A549 (cell line): ENCODE results near the gene POLK. TPM values are rescaled to one million over a fixed set of nuclear protein-coding genes. Genes with fewer than 3 reads are reported as not detected.

Experiments
- ATAC-seq, 2 experiments: fragments of 200-7000 bp in 1 of 2; fragments of >200 bp in 1 of 2; cut with Nextera tagmentation in 1 of 2; cut with Tn5 transposase in 1 of 2; 3 replicates each; pipeline versions ENCODE4 v1.8.0 to v1.9.1; 2018 to 2020; ENCODE audit warnings: mild to moderate bottlenecking in 1 of 2, moderate library complexity in 1 of 2
- CTCF ChIA-PET: fragments of 300-600 bp; sonication (Branson Sonifier 250); formaldehyde crosslinking; extraction: SDS; loops from one replicate; lab custom pipeline; 2021; ENCODE audit warnings: antibody characterized with exemption, inconsistent platforms; lab: Yijun Ruan, JAX
- POLR2A ChIA-PET: fragments of 350-600 bp; formaldehyde crosslinking; extraction: SDS; loops from one replicate; lab custom pipeline; 2021; ENCODE audit warnings: antibody characterized with exemption, inconsistent platforms; lab: Yijun Ruan, JAX
- DNase-seq, 2 experiments: peaks; one replicate each; pipeline versions ENCODE4 v3.0.0 to v3.0.0-alpha.2; 2011 to 2016; ENCODE audit warnings: low read depth in 1 of 2, low spot score in 1 of 2
- FAIRE-seq: peaks from 2 replicates; lab custom pipeline; 2011; peaks lifted over from hg19 to GRCh38; lab: Jason Lieb, UNC
- H3K27ac ChIP-seq, 2 experiments: fragments of >200 bp; sonication (Bioruptor Twin); formaldehyde crosslinking; 3 replicates each; pipeline ENCODE4 v1.5.1; 2016 to 2017
- H3K4me1 ChIP-seq: fragments of >200 bp; sonication (Bioruptor Twin); formaldehyde crosslinking; 3 replicates; pipeline ENCODE4 v1.6.1; 2016
- H3K4me2 ChIP-seq: fragments of >200 bp; sonication (Bioruptor Twin); formaldehyde crosslinking; 3 replicates; pipeline ENCODE4 v1.6.1; 2016
- H3K4me3 ChIP-seq: fragments of >200 bp; sonication (Bioruptor Twin); formaldehyde crosslinking; 3 replicates; pipeline ENCODE4 v1.5.1; 2016
- H3K9me3 ChIP-seq: fragments of >200 bp; sonication (Bioruptor Twin); formaldehyde crosslinking; 3 replicates; pipeline ENCODE4 v1.6.1; 2016
- CBX8 ChIP-seq: fragments of 200-600 bp; sonication (generic); IDR thresholded peaks from 2 replicates; pipeline ENCODE4 v1.6.1; 2016
- CHD4 ChIP-seq: fragments of 200-600 bp; sonication (generic); IDR thresholded peaks from 2 replicates; pipeline ENCODE4 v1.6.1; 2016; ENCODE audit warnings: antibody characterized with exemption, mild to moderate bottlenecking, borderline replicate concordance
- CTCF ChIP-seq: fragments of >200 bp; sonication (Bioruptor Twin); formaldehyde crosslinking; IDR thresholded peaks from 3 replicates; pipeline ENCODE4 v1.5.1; 2016
- EHF ChIP-seq: fragments of 250-450 bp; sonication (Bioruptor Pico); IDR thresholded peaks from 2 replicates; pipeline ENCODE4 v1.5.0; 2020; ENCODE audit warnings: mild to moderate bottlenecking
- EP300 ChIP-seq, 2 experiments: fragments of >200 bp; sonication (Bioruptor Twin); formaldehyde crosslinking; IDR thresholded peaks; 2 replicates in 1 of 2; 3 replicates in 1 of 2; pipeline ENCODE4 v1.6.1; 2016 to 2017
- GATA3 ChIP-seq: IDR thresholded peaks from 2 replicates; pipeline ENCODE4 v1.6.1; 2012; ENCODE audit warnings: borderline replicate concordance
- HDAC2 ChIP-seq: fragments of 200-600 bp; sonication (generic); IDR thresholded peaks from 2 replicates; pipeline ENCODE4 v1.6.1; 2016
- HMGXB4 ChIP-seq: fragments of 250-450 bp; sonication (Bioruptor Pico); IDR thresholded peaks from 2 replicates; pipeline ENCODE4 v1.5.0; 2021; ENCODE audit warnings: mild to moderate bottlenecking, moderate library complexity, borderline replicate concordance
- JUN ChIP-seq, 2 experiments: fragments of >200 bp; sonication (Bioruptor Twin); formaldehyde crosslinking; IDR thresholded peaks; 2 replicates in 1 of 2; 3 replicates in 1 of 2; pipeline ENCODE4 v1.6.1; 2016 to 2017
- JUNB ChIP-seq: fragments of >200 bp; sonication (Bioruptor Twin); formaldehyde crosslinking; IDR thresholded peaks from 2 replicates; pipeline ENCODE4 v1.6.1; 2016
- KDM1A ChIP-seq: fragments of 200-600 bp; sonication (generic); IDR thresholded peaks from 2 replicates; pipeline ENCODE4 v1.6.1; 2016; ENCODE audit warnings: low read depth, mild to moderate bottlenecking
- MAFK ChIP-seq: fragments of 450-650 bp; IDR thresholded peaks from 2 replicates; pipeline ENCODE4 v1.6.1; 2014; ENCODE audit not compliant: partially characterized antibody
- MAX ChIP-seq: IDR thresholded peaks from 2 replicates; pipeline ENCODE4 v1.6.1; 2012
- MYC ChIP-seq: IDR thresholded peaks from 2 replicates; pipeline ENCODE4 v1.6.1; 2012; ENCODE audit warnings: mild to moderate bottlenecking, inconsistent platforms, low read length, improper control_type of control experiment, borderline replicate concordance
- POLR2A ChIP-seq: IDR thresholded peaks from 2 replicates; pipeline ENCODE4 v1.6.1; 2012; ENCODE audit warnings: mild to moderate bottlenecking, low read length
- POLR2AphosphoS2 ChIP-seq: conservative IDR thresholded peaks from 2 replicates; pipeline ENCODE4 v1.6.1; 2012; ENCODE audit warnings: low read length, improper control_type of control experiment, inconsistent platforms
- RARB ChIP-seq: fragments of 250-450 bp; sonication (Bioruptor Pico); IDR thresholded peaks from 2 replicates; pipeline ENCODE4 v1.8.0; 2021; ENCODE audit warnings: mild to moderate bottlenecking, moderate library complexity
- RFX5 ChIP-seq: fragments of 450-650 bp; IDR thresholded peaks from 2 replicates; pipeline ENCODE4 v1.7.1; 2014; ENCODE audit warnings: antibody characterized with exemption, mild to moderate bottlenecking, moderate library complexity
- RNF2 ChIP-seq: fragments of 200-600 bp; sonication (generic); IDR thresholded peaks from 2 replicates; pipeline ENCODE4 v1.6.1; 2016; ENCODE audit warnings: low read depth, mild to moderate bottlenecking, antibody characterized with exemption, moderate library complexity, borderline replicate concordance
- USF2 ChIP-seq: fragments of 450-650 bp; IDR thresholded peaks from 2 replicates; pipeline ENCODE4 v1.6.1; 2014; ENCODE audit warnings: antibody characterized with exemption
- ZNF302 ChIP-seq: fragments of 250-450 bp; sonication (Bioruptor Pico); IDR thresholded peaks from 2 replicates; pipeline ENCODE4 v1.9.0; 2021; ENCODE audit warnings: inconsistent platforms, mild to moderate bottlenecking, moderate library complexity
- ZSCAN20 ChIP-seq: fragments of 250-450 bp; sonication (Bioruptor Pico); IDR thresholded peaks from 2 replicates; pipeline ENCODE4 v1.8.0; 2022; ENCODE audit warnings: mild to moderate bottlenecking, moderate library complexity
- WGBS: methylation state at CpG from one replicate; pipeline ENCODE4 v1.1.6; 2017; ENCODE audit errors: missing lambda C conversion rate; 5-methylcytosine and 5-hydroxymethylcytosine counted together
- polyA plus RNA-seq, 4 experiments: library from polyadenylated mRNA; depleted of rRNA in 3 of 4; stranded (reverse); fragments of >200 nt; fragmentation: RNase III in 1 of 4; extraction: RNeasy Plus Mini Kit Qiagen cat#74134 plus additional on column Dnase treatment in 1 of 4; gene quantifications; 2 replicates in 3 of 4; 3 replicates in 1 of 4; pipeline ENCODE4 v1.2.3, GENCODE V29; 2011 to 2017

The POLK gene
- polyA plus RNA-seq, 2 of the 4 experiments (the other 2 are of a cell fraction), result 10.9 to 39.8 TPM

GRCh38 chr5:75514323-75514722 is 2.6 kb downstream of the POLK start:
- DNase-seq (no peak), FAIRE-seq (peak; percentile 28), ATAC-seq (no peak)
- TF ChIP-seq MYC (no peak), MAFK (peak; percentile 36), USF2 (no peak), EP300 (IDR thresholded peaks at IDR 0.05) (no peak), HMGXB4 (CRISPR knock-in tag) (no peak), MAX (no peak), POLR2A (no peak), GATA3 (no peak), JUN (IDR thresholded peaks at IDR 0.05) (no peak)
- POLR2A ChIA-PET, result no interaction called here
- peaks cover 20% of the 10 kb centered on the region; the same call in 2 of the 3 replicates for H3K4me1 ChIP-seq
- CTCF ChIA-PET, result no interaction called here
- no peak overlapping the region for H3K27ac ChIP-seq
- H3K4me2 ChIP-seq, result no peak overlapping the region; the same call in 2 of the 3 replicates
- WGBS, result 93% methylated on average over 3 of the region's 3 CpGs
- no peaks in the 10 kb centered on the region for H3K9me3 ChIP-seq
- no peak overlapping the region for H3K4me3 ChIP-seq

- ATAC-seq, result no peak
Measured at GRCh38 chr5:75519761-75520160, 8.1 kb downstream of the POLK start.

More at GRCh38 chr5:75519761-75520160, 8.1 kb downstream of the POLK start:
- ChIA-PET CTCF (no interaction called here), POLR2A (interaction anchor here (1.3 kb wide), 1 partner anchor 8 kb away, joined by 4 read pairs; the partner anchor contains the start of genes CERT1 and POLK)
- Histone ChIP-seq H3K27ac (no peak overlapping the region), H3K4me1 (peaks cover 12% of the 10 kb centered on the region; the same call in 2 of the 3 replicates), H3K4me2 (no peak overlapping the region), H3K9me3 (peaks cover 12% of the 10 kb centered on the region), H3K4me3 (no peak overlapping the region)
- DNase-seq, result no peak
- WGBS, result 94% methylated on average over 1 of the region's 1 CpG
- no peak for FAIRE-seq
- TF ChIP-seq ZNF302 (CRISPR knock-in tag), result no peak
- no peak for TF ChIP-seq POLR2AphosphoS2
- no peak for TF ChIP-seq HMGXB4 (CRISPR knock-in tag)
- no peak for TF ChIP-seq JUNB
- no peak for TF ChIP-seq RARB
- TF ChIP-seq EHF (CRISPR knock-in tag), result no peak
- TF ChIP-seq CBX8, result no peak
- no peak for TF ChIP-seq CTCF
- no peak for TF ChIP-seq RFX5
- no peak for TF ChIP-seq CHD4
- no peak for TF ChIP-seq HDAC2
- TF ChIP-seq POLR2A, result no peak
- no peak for TF ChIP-seq KDM1A
- no peak for TF ChIP-seq RNF2
- TF ChIP-seq ZSCAN20, result no peak
